MM.1S (cell line): ENCODE data around the gene RAG2.
A peak's percentile ranks its signal among the peaks of the same experiment; 100 is the strongest.
"Not testable (repeated sequence)": the region's sequence is repeated elsewhere in the genome, so short reads cannot be mapped to it uniquely, and the experiment has no call there.

Experiments
- DNase-seq: peaks from one replicate; pipeline ENCODE4 v3.0.0-alpha.2; 2015
- H2AFZ ChIP-seq: fragments of 300-600 bp; sonication (generic); 2 replicates; pipeline ENCODE4 v1.6.0; 2016; ENCODE audit warnings: antibody characterized with exemption, low read length
- H3F3A ChIP-seq: fragments of 300-600 bp; sonication (generic); 2 replicates; pipeline ENCODE4 v1.6.1; 2016; ENCODE audit warnings: mild to moderate bottlenecking, antibody characterized with exemption, low read length, moderate library complexity, mixed read lengths; ENCODE audit not compliant: insufficient read depth
- H3K27ac ChIP-seq: fragments of 300-600 bp; sonication (generic); 2 replicates; pipeline ENCODE4 v1.5.1; 2016; ENCODE audit warnings: mild to moderate bottlenecking, low read length
- H3K27me3 ChIP-seq: fragments of 300-600 bp; sonication (generic); replicated peaks from 2 replicates; pipeline ENCODE4 v1.6.0; 2016; ENCODE audit warnings: low read length; ENCODE audit not compliant: insufficient read depth
- H3K36me3 ChIP-seq: fragments of 300-600 bp; sonication (generic); replicated peaks from 2 replicates; pipeline ENCODE4 v1.6.1; 2016; ENCODE audit warnings: mild to moderate bottlenecking, low read length, mixed read lengths; ENCODE audit not compliant: insufficient read depth
- H3K4me1 ChIP-seq: fragments of 300-600 bp; sonication (generic); 2 replicates; pipeline ENCODE4 v1.6.1; 2016; ENCODE audit warnings: low read length, mixed read lengths
- H3K4me2 ChIP-seq: fragments of 300-600 bp; sonication (generic); 2 replicates; pipeline ENCODE4 v1.6.0; 2016; ENCODE audit warnings: low read depth, low read length
- H3K4me3 ChIP-seq: fragments of 300-600 bp; sonication (generic); 2 replicates; pipeline ENCODE4 v1.5.1; 2016; ENCODE audit warnings: low read length, mixed read lengths
- H3K79me2 ChIP-seq: fragments of 300-600 bp; sonication (generic); 2 replicates; pipeline ENCODE4 v1.6.1; 2016; ENCODE audit warnings: mixed run types, low read length, mixed read lengths
- H3K9ac ChIP-seq: fragments of 300-600 bp; sonication (generic); 2 replicates; pipeline ENCODE4 v1.6.1; 2016; ENCODE audit warnings: low read length, mixed read lengths
- H3K9me2 ChIP-seq: fragments of 300-600 bp; sonication (generic); replicated peaks from 2 replicates; pipeline ENCODE4 v1.6.1; 2016; ENCODE audit warnings: mild to moderate bottlenecking, low read length, mixed read lengths; ENCODE audit not compliant: insufficient read depth
- H3K9me3 ChIP-seq: fragments of 300-600 bp; sonication (generic); replicated peaks from 2 replicates; pipeline ENCODE4 v1.6.1; 2016; ENCODE audit warnings: mild to moderate bottlenecking, low read length, mixed read lengths; ENCODE audit not compliant: insufficient read depth
- H4K20me1 ChIP-seq: fragments of 300-600 bp; sonication (generic); 2 replicates; pipeline ENCODE4 v1.6.1; 2016; ENCODE audit warnings: mild to moderate bottlenecking, low read length, moderate library complexity, mixed read lengths; ENCODE audit not compliant: insufficient read depth
- EZH2 ChIP-seq: fragments of 300-600 bp; sonication (generic); optimal IDR thresholded peaks from 2 replicates; pipeline ENCODE3; 2017; ENCODE audit warnings: low read depth, mild to moderate bottlenecking, antibody characterized with exemption, low read length, mixed read lengths
- EZH2phosphoT487 ChIP-seq: fragments of 300-600 bp; sonication (generic); IDR thresholded peaks from 2 replicates; pipeline ENCODE4 v1.6.1; 2018; ENCODE audit warnings: antibody characterized with exemption, low read length
- TF ChIP-seq, protein P1 (sequence below): fragments of 300-600 bp; sonication (generic); IDR thresholded peaks from 2 replicates; pipeline ENCODE4 v1.5.1; 2016; ENCODE audit warnings: antibody characterized with exemption, low read length, mixed read lengths

Gene RAG2

DNA sequence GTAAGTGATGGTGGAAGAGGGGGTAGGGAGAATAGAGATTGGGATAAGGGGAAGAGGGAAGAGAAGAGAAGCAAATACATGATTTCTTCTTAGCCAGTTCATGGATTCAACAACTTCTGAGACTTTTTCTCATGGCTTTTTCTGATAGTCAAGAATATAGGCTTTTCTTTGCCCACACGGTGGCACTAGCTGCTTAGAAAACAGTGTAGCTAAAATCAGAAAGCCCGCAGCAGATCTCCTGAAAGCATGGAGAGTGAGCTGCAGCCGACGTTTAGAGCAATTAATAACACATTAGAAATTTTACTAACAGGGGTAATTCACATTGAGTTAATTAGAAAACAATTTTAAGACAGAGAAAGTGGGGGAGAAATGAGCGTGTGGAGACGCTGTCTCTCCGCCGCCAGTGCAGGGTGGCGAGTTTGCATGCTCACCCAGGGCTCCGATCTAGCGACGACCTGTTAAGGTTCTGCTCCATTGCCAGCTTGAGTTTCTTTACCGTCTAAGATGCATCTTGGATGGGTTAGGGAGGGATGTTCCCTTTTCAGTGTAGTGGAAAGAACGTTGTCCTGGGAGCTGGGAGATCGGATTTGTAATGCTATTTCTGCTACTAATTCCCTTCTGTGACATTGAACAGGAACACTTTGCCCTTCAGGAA lies 33.5 kb downstream of the RAG2 start:
- Histone ChIP-seq H3K9me3 (no peaks in the 10 kb centered on the region), H3K36me3 (no peaks in the 10 kb centered on the region), H3K4me2 (no peak overlapping the region), H2AFZ (no peak overlapping the region), H3K9me2 (no peaks in the 10 kb centered on the region), H3K27me3 (no peaks in the 10 kb centered on the region), H3K79me2 (no peaks in the 10 kb centered on the region), H3K4me1 (no peaks in the 10 kb centered on the region), H3K9ac (no peak overlapping the region), H3K4me3 (no peak overlapping the region), H4K20me1 (no peaks in the 10 kb centered on the region), H3F3A (no peaks in the 10 kb centered on the region), H3K27ac (no peak overlapping the region)
- DNase-seq = peak; percentile 64
- no peak for TF ChIP-seq EZH2phosphoT487
- TF ChIP-seq, protein P1, sequence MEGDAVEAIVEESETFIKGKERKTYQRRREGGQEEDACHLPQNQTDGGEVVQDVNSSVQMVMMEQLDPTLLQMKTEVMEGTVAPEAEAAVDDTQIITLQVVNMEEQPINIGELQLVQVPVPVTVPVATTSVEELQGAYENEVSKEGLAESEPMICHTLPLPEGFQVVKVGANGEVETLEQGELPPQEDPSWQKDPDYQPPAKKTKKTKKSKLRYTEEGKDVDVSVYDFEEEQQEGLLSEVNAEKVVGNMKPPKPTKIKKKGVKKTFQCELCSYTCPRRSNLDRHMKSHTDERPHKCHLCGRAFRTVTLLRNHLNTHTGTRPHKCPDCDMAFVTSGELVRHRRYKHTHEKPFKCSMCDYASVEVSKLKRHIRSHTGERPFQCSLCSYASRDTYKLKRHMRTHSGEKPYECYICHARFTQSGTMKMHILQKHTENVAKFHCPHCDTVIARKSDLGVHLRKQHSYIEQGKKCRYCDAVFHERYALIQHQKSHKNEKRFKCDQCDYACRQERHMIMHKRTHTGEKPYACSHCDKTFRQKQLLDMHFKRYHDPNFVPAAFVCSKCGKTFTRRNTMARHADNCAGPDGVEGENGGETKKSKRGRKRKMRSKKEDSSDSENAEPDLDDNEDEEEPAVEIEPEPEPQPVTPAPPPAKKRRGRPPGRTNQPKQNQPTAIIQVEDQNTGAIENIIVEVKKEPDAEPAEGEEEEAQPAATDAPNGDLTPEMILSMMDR = peak; percentile 65

DNA sequence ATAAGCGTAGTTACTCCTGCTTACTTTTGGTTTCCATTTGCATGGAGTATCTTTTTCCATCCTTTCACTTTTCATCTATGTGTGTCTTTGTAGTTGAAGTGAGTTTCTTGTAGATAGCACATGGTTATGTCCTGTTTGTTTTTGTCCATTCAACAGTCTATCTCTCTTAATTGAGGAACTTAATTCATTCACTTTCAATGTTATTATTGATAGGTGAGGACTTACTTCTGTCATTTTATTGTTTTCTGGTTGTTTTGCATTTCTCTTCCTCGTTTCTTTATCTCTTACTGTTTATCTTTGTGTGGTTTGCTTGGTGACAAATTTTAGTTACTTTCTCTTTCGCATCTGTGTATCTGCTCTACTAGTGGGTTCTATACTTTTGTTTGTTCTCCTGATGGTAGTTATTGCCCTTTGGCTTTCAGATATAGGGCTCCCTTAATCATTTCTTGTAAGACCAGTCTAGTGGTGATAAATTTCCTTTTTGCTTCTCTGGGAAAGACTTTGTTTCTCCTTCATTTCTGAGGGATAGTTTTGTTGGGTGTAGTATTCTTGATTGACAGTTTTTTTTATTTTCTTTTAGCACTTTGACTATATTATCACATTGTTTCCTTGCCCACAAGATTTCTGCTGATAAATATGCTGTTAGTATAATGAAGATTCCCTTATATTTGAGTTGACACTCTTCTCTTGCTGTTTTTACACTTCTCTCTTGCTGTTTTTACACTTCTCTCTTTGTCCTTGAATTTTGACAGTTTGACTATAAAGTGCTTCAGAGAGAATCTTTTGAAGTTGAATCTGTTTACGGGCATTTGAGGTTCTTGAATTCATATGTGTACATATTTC lies 39.2 kb downstream of the RAG2 start:
- H3K4me1 ChIP-seq = no peaks in the 10 kb centered on the region
- peak overlapping the region; percentile 61 for H3K4me2 ChIP-seq
- H3K27me3 ChIP-seq = peaks cover 4% of the 10 kb centered on the region; the same call in 1 of the 2 replicates
- no peak overlapping the region for H3K27ac ChIP-seq
- peak overlapping the region; percentile 28; the same call in 1 of the 2 replicates for H2AFZ ChIP-seq
- H4K20me1 ChIP-seq = no peaks in the 10 kb centered on the region
- H3F3A ChIP-seq = peaks cover 7% of the 10 kb centered on the region
- H3K36me3 ChIP-seq = no peaks in the 10 kb centered on the region
- DNase-seq = peak; percentile 61
- peak overlapping the region; percentile 41 for H3K4me3 ChIP-seq
- no peaks in the 10 kb centered on the region for H3K9me2 ChIP-seq
- TF ChIP-seq, protein P1 = no peak
- TF ChIP-seq EZH2phosphoT487 (no peak), EZH2 (no peak)
- no peak overlapping the region for H3K9ac ChIP-seq
- no peaks in the 10 kb centered on the region for H3K79me2 ChIP-seq
- H3K9me3 ChIP-seq = no peaks in the 10 kb centered on the region

GRCh38 chr11:36557991-36558390 lies 40.0 kb downstream of the RAG2 start:
- Histone ChIP-seq H3K27ac (no peak overlapping the region), H3K79me2 (no peaks in the 10 kb centered on the region), H3K9me2 (no peaks in the 10 kb centered on the region), H3K4me1 (no peaks in the 10 kb centered on the region), H3K27me3 (peaks cover 4% of the 10 kb centered on the region; the same call in 1 of the 2 replicates), H3K4me2 (peak overlapping the region; percentile 61; the same call in 1 of the 2 replicates), H3K36me3 (no peaks in the 10 kb centered on the region), H3K9ac (no peak overlapping the region), H3K4me3 (no peak overlapping the region), H2AFZ (no peak overlapping the region), H3K9me3 (no peaks in the 10 kb centered on the region), H3F3A (peaks cover 7% of the 10 kb centered on the region), H4K20me1 (no peaks in the 10 kb centered on the region)
- TF ChIP-seq, protein P1 = no peak
- no peak for TF ChIP-seq EZH2
- DNase-seq = no peak

- not testable (repeated sequence) for H3K9me3 ChIP-seq, H3F3A ChIP-seq, H3K9me2 ChIP-seq, H4K20me1 ChIP-seq, H3K4me1 ChIP-seq, H3K79me2 ChIP-seq, DNase-seq, H3K4me3 ChIP-seq, H3K9ac ChIP-seq, H3K36me3 ChIP-seq, H2AFZ ChIP-seq, H3K4me2 ChIP-seq, H3K27ac ChIP-seq, H3K27me3 ChIP-seq
These were observed 40.6 kb downstream of the RAG2 start for GRCh38 chr11:36557390-36557789.
